ENCODE data around the gene TRIM44.
A peak's percentile ranks its signal among the peaks of the same experiment; 100 is the strongest.

Gene TRIM44, protein sequence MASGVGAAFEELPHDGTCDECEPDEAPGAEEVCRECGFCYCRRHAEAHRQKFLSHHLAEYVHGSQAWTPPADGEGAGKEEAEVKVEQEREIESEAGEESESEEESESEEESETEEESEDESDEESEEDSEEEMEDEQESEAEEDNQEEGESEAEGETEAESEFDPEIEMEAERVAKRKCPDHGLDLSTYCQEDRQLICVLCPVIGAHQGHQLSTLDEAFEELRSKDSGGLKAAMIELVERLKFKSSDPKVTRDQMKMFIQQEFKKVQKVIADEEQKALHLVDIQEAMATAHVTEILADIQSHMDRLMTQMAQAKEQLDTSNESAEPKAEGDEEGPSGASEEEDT

DNA sequence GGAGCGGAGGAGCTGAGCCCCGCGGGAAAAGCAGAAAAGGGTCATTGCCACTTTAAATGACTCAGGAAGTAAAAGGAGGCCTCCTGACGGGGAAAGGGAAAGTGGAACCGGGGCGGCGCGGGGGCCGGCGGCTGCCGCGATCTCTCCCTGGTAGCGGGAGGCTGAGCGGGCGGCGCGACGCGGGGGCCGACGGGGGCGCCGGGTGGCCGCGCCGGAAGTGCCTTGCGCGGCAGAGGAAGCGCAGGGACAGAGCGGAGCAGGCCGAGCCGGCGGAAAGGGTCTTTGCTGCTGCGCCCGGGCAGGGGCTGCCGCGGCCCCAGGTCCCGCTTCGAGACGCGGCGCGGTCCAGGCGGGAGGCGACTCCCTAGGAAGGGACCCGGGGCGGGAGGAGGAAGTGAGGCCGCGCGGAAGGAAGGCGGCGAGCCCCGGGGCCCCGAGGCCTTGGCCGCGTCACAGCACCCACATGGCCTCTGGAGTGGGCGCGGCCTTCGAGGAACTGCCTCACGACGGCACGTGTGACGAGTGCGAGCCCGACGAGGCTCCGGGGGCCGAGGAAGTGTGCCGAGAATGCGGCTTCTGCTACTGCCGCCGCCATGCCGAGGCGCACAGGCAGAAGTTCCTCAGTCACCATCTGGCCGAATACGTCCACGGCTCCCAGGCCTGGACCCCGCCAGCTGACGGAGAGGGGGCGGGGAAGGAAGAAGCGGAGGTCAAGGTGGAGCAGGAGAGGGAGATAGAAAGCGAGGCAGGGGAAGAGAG, at the start of gene TRIM44:
Gene TRIM44 (plus strand): TSS at position 127 of the 759 bp plus-strand sequence. CDS start 337 bp downstream, at position 464.
- DNase-seq, result peak; percentile 56

DNA sequence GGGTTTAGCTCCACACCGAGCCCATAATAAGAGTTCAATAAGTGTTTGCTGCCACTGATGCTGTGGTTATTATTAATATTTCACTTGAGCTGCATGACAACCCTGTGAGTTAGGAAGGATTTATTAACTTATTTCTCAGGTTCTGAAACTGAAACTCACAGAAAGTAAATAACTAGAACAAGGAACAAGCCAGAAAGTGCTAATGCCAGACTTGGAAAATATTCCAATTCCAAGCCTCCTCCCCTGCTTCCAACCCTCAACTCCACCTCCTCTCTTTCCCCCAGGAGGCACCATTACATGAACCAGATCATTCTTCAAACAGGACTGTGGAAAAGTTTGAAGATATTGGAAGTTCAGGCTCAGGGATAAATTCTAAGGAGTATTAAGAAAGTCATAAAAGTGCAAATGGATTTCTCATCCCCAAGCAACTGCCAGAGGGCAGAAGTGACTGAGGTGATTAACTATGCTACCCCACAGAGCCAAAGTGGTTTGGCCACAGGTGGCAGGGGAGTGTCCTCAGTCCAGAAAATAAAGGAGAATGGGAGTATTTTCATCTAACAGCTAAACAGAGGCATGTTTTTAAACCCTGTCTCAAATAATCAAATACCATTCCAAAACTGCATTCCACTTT, 47.5 kb upstream of the TRIM44 start:
- no peak for DNase-seq

DNA sequence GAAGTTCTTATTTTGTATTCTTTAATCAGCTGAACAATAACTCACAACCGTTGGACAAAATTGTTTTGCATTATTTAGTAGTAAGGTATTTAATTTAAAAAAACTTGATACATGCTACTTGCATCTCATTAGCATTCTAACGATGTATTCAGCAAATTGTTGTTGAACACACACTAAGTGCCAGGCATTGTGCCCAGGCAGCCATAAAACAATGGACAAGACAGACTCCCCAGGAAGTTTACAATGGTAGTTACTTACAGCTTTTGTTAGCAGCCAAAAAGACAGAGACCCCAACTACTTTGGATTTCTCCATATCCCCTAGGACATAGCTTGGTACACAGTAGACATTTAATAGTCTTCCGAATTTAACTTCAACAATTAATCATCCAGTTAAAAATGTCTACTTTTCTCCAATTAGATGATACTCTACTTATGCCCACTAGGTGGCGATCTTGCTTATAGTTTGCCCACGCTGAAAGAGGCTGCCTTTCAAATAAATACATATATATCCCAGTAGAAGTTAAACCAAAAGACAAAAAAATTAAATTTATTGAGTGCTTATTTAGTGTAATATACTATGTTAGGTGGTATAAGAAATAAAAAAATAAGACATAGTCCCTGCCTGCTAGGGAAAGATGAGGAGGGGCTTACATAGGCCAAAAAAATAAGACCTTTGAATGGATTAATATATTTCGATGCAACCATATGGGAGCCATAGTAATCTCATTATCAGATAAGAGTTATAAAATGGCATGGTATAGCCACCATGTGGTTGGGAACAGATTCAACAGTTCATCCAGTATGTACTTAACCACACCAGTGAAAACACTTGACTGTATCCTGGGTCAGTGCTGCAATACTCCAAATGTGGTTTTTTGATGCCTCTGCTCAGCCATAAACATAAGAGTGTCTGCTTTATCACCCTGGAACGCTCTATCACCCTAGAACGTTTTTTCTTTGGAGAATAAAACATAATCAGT, 46.4 kb upstream of the TRIM44 start:
- DNase-seq, result no peak

DNA sequence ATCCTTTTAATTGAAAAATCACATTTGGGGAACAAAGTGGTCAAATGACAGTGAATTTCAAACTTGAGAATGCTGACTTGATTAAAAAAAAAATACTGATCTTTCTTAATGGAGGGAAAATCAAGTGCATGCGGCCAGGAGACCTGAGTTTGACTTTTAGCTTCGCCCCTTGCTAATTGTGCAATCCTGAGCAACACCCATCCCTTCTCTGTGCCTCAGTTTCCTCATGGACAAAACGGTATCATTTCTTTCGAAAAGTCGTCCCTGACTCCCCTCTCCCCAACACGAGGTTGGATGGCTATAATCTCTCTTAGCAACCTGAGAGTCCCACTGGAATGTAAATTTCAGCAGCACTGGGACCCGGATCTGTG, 45.3 kb upstream of the TRIM44 start:
- DNase-seq, result no peak

DNA sequence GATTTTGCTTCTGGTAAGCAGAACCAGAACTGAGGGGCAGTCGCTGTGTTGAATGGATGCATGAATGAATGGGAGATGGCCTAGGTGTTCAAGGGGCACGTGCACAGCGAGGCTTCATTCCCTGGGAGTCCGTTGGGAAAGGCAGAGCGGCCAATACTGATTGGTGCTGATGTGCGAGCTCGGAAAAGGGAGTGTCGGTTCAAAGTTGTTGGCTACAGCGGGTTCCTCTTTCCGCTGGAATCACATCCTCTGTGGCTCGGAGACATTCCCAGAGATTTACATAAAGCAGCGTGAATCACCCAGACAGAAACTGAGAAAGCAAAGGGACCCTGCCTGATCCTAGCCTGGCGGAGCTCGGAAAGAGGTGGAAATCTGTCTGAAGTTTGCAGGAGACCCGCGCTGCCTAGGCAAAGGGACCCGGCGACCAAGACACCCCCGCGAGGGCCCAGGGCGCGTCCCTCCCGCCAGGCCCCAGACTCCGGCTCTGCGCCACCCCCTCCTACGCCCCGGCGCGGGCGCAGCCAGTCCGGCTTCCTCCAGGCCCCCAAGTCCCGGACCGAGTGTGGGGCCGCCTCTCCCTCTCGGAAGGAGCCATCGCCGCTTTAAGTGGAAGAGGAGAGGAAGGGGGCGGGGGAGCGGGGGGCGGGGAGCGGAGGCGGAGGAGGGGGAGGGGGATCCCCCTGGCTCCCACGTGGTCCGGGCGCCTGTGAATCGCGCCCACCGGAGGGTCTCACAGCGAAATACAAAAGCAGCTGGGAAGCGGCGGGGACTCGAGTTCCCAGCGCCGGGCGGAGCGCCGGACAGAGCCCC, 44.7 kb upstream of the TRIM44 start, which contains the start of gene FJX1:
Gene FJX1 (plus strand): TSS at position 774 of the 810 bp plus-strand sequence. CDS start 177 bp downstream, outside the sequence.
- DNase-seq, result no peak

DNA sequence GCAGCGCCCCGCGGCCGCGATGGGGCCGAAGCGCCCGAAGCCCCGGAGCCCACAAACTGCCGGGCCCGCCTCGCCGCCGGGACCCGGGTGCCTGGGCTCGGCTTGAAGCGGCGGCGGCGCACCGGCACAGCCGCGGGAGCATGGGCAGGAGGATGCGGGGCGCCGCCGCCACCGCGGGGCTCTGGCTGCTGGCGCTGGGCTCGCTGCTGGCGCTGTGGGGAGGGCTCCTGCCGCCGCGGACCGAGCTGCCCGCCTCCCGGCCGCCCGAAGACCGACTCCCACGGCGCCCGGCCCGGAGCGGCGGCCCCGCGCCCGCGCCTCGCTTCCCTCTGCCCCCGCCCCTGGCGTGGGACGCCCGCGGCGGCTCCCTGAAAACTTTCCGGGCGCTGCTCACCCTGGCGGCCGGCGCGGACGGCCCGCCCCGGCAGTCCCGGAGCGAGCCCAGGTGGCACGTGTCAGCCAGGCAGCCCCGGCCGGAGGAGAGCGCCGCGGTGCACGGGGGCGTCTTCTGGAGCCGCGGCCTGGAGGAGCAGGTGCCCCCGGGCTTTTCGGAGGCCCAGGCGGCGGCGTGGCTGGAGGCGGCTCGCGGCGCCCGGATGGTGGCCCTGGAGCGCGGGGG, 44.0 kb upstream of the TRIM44 start:
- no peak for DNase-seq

DNA sequence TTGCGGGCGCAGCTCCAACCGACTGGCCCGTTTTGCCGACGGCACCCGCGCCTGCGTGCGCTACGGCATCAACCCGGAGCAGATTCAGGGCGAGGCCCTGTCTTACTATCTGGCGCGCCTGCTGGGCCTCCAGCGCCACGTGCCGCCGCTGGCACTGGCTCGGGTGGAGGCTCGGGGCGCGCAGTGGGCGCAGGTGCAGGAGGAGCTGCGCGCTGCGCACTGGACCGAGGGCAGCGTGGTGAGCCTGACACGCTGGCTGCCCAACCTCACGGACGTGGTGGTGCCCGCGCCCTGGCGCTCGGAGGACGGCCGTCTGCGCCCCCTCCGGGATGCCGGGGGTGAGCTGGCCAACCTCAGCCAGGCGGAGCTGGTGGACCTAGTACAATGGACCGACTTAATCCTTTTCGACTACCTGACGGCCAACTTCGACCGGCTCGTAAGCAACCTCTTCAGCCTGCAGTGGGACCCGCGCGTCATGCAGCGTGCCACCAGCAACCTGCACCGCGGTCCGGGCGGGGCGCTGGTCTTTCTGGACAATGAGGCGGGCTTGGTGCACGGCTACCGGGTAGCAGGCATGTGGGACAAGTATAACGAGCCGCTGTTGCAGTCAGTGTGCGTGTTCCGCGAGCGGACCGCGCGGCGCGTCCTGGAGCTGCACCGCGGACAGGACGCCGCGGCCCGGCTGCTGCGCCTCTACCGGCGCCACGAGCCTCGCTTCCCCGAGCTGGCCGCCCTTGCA, 43.3 kb upstream of the TRIM44 start:
- DNase-seq, result no peak

DNA sequence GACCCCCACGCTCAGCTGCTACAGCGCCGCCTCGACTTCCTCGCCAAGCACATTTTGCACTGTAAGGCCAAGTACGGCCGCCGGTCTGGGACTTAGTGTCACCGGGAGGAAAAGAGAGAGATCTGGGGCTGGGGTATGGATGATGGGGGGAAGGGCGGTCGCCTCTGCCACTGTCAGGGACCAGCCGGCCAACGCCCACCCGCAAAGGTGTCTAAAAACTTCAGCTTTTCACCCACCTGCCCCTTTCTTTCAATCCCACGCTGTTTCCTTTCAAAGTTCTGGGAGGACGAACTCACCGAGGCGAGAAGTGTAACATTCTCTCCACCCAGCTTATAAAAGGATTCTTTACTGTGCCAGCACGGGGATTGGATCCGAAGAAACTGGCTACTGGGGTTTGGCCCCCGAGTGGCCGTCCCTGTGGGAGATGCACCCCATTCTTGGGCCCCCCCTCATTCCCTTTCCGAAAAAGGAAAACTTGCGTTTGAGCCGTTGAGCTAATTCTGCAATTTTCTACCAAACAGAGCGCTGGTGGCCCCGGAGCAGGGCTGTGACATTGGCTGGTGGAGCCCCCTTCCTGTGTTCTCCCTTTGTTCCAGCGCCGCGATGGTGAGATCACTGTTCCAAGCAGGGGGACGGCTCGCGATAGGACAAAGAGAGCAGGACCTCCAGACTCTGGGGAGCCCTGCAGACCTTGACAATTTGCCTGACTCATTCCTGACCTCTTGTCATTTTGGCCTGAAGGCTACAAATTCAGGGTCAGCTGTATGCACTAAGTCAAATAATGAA, 42.5 kb upstream of the TRIM44 start:
- no peak for DNase-seq

DNA sequence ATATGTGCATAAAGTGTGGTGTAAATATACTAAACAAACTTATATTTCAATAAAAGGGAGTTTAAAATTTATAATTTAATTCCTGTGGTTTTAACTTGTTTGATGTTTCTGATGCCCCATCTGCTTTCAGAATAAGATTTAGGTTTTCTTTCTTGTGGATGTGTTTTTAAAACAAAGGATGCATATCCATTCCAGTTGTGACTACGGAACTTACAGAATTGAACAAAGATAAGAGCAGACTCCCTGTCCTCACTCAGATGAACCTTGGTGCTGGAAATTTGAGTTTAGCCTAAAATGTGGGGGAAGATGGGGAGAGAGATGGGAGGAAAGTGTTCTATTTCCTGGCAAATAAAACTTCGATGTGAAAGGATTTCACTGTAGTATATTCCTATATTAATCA, 41.8 kb upstream of the TRIM44 start:
- DNase-seq, result no peak

DNA sequence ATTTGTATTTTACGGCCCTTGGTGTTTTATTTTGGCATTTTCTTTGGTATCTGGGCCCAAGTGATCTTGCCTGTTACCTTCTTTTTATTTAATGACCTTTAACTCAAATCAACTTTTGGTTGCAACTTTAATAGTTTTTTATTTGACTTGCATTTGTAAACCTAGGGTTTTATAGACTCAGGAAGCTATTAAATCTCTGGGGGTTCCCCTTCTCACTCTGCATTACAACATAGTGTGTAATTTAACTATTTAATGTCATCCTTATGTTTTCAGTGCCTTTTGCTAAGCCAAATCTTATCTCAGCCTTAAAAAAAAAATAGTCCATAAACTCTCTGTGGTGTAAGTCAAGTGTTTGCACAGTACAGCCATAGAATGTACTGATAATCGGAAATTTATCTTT, 41.0 kb upstream of the TRIM44 start:
- no peak for DNase-seq

DNA sequence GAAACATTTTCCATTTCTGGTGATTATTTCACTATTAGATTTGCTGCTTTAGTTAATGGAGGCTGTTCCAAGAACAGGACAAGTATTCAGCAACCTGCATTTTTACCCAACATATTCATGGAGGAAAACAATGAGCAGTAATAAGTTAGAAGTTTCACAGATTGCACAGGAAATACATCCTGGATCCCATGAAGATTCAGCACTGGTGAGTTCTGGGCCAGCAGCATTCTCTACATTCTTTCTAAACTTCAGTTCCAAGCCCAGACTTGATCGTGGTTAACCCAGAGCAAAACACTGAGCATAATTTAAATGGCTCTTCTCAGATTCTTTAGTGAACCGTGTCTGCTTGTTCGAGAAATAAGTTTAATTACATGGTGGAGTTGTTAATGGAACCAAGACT, 40.5 kb upstream of the TRIM44 start:
- DNase-seq, result no peak

DNA sequence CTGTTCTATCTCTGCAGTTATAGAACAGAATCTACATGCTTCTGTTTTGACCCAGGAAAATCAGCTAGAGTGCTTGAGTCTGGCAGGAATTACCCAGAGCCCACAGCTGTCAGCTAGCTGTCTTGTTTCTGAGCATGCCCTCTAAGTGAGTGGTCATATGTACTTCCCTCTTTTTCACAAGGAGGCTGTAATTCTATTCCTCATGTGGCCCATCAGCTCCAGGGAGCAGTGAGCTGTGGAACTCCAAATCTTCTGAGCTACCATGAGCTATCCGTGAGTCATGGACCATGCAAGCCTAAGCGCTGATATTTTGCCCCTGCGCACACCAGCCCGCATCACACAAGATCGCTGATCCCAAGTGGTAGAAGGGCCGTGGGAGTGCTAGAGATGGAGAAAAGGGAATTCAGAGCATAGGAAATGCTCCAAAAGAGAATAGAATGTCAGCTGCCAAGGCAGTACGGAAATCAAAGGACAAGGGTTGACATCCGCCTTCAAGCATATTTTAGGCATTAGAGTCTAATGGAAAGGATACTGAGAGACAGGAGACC, 38.9 kb upstream of the TRIM44 start:
- no peak for DNase-seq

DNA sequence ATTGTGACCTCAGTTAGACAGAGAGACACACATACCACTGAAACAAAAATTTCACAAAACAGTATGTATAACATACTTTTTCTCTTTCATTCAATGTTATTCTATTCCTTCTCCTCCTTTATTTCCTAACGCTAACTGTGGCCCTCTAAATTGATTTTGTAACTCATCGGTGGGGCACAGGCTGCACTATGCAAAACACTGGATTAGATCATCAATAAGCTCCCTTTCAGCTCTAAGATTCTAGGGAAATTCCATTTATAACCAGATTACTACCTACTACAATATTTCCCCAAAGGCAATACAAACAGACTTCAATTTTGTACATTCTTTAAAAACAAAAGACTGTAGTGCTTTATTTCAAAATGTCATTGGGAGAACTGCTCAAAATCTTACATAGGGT, 38.3 kb upstream of the TRIM44 start:
- no peak for DNase-seq

DNA sequence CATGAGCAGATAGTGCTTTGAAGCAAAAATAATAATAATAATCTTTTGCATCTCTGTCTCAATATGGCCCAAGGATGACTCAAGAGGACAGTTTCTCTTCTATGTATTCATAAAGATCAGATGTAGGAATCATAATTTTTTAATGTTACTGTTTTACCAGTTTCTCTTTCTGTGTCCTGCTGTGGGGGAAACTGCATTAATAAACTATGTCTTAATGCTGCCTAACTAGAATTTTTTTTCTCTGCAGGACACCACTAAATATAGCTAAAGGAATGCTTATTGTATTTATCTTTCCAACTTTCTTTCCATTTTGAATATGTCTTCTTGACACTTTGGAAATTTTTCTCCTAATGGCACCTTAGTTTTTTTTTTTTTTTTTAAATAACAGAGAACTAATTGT, 37.8 kb upstream of the TRIM44 start:
- no peak for DNase-seq

DNA sequence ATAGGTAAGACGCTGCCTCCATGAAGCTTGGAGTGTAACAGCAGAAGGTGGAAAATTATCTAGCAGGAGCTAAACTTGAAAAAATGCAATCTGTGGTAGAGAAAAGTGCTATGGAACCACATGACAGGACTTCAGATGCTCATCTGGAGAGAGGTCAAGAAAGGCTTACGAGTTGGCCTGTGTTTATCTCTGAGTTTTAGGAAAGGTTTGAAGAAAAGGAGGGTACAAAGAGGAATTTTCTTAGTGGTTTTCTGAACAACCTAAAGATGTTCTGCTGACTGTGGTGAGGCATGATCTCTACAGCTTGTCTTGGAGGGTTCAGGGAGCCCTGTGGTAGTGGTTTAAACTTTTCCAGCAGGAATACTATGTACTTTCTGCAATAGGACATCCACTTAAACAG, 36.1 kb upstream of the TRIM44 start:
- DNase-seq, result no peak

DNA sequence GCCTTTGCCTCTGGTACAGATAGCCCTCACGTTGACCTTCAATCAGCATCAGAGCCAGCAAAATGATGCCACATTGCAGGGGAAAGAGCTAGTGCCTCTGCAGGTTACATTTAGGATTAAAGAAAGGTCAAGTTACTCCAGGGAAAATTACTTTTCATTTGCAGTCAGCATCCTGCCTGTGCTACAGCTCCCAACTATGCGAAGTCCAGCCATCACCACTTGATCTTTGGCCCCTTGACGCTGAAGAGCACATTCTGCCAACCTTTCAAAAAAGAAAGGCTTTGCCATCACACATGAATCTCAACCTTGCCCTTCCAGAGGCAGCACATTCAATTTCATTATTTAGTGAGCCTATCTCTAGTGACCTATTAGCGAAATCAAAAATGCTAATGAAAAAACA, 33.1 kb upstream of the TRIM44 start:
- no peak for DNase-seq

DNA sequence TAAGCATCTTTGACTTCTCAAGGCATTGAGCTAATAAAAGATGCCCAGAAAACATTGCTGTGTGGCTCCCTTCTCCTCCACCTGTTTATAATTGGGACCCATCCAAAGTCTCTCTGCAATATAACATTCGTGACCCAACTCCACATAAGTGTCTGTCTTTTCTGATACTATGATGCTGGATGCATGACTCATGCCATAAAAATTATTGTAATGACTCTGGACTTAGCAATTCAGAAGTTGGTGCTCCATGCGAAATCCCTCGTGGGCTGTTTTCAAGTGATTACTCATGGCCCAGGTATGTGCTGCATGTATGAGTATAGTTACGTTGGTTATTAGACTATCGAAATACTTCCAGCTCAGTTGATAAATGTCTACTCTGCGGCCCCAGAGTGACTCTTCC, 32.7 kb upstream of the TRIM44 start:
- no peak for DNase-seq

DNA sequence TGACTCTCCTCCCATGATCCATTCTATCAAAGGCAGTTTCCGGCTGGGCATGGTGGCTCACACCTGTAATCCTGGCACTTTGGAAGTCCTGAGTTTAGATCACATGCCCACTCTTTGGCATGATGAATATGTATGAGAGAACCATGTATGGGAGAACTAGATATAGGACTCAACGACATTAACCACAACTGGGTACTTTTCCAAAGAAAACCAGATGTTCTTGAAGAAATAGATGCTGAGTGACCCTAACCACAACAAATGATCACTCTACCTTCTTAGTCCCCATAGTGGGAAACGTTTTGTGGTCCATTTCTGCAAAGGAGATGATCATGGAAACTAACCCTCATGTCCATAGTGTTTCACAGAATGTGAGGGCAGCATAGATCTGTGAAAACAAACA, 30.7 kb upstream of the TRIM44 start:
- DNase-seq, result no peak

DNA sequence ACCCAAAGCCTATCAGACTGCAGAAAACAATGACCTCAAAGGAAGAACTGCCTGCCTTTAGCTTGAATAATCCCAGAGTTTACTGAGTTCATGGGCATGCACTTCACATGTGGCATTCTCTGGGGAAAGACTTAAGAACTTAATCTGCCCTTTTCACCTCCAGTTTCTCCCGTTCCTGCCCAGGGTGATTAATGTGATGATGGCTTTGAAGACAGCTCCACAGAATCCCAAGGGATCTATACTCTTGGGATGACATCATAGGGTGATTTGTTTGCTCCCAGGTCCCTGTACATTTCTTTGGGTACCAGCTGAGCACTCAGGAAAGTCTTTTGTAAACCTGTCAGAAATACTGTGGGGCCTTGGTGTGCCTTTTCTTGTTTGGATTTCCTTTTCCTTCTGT, 30.3 kb upstream of the TRIM44 start:
- DNase-seq, result no peak
